GM19351 (cell line): ENCODE data around the gene EEFSEC.
"Not testable (repeated sequence)": the region's sequence is repeated elsewhere in the genome, so short reads cannot be mapped to it uniquely, and the experiment has no call there.

Experiments used
- ATAC-seq: cut with Tn5 transposase; IDR thresholded peaks from one replicate; pipeline ENCODE4 v1.9.1; 2021; ENCODE audit warnings: mild to moderate bottlenecking, moderate library complexity; ENCODE audit not compliant: unreplicated experiment

EEFSEC gene

GRCh38 chr3:128151758-128152274 lies 1.5 kb upstream of the EEFSEC start:
- ATAC-seq = no peak

DNA sequence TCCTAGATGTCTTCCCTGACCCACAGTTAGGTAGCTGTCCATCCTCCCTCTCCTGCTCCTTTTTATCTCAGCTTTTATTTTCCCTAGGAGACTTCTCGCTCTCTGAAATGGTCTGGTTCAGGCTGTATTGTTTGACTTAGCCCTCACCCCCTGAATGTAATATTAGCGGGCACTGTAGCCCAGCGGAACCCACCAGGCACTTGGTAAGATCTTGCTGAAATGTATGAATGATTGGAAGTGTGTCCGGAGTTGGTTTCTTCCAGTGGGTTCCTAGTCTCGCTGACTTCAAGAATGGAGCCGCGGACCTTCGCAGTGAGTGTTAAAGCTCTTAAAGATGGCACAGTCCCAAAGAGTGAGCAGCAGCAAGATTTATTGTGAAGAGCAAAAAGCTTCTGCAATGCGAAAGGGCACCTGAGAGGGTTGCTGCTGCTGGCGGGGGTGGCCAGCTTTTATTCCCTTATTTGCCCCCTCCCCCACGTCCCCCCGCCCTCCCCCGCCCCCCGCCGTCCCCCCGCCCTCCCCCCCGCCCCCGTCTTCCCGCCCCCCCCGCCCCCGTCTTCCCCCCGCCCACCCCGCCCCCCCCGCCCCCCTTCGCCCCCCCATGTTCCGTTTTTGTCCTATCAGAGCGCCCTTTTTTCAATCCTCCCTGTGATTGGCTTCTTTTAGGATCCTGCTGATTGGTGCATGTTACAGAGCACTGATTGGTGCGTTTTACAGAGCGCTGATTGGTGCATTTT lies 694 bp upstream of the EEFSEC start:
- peak; percentile 39 for ATAC-seq

GRCh38 chr3:128154354-128154753 lies 1.1 kb downstream of the EEFSEC start:
- ATAC-seq = not testable (repeated sequence)

DNA sequence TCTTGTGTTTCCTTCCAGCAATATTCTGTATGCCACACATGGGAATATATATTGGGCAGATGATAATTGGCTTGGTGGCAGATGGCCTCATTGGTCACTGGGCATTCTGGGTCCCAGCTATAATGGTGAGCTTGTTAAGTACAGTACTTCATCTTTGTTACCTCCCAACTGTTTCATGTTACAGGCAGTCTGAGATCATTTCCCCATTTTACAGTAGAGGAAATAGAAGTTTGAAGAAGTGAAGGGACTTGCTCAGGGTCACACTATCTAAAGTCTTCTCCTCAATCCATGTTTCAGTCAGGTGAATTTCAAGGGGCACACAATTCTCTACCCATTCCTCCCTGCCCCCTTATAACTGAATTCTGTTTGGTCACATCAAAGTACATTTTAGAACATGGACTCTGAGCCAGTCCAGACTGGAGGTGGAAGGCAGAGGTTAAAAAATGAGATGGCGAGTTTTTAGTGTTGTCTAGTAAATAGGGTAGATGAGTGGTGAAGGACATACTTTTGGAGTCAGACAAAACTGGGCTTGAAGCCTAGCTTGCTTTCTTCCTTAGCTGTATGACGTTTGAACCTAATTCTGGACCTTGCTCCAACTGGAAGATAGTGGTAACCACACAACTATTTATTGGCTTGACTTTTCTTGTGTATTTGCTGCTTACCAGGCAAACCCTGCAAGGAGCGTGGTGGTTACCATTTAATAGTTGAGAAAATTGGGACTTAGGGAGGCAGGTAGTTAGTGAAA lies 2.5 kb downstream of the EEFSEC start:
- no peak for ATAC-seq

GRCh38 chr3:128160661-128161060 lies 7.4 kb downstream of the EEFSEC start:
- no peak for ATAC-seq

DNA sequence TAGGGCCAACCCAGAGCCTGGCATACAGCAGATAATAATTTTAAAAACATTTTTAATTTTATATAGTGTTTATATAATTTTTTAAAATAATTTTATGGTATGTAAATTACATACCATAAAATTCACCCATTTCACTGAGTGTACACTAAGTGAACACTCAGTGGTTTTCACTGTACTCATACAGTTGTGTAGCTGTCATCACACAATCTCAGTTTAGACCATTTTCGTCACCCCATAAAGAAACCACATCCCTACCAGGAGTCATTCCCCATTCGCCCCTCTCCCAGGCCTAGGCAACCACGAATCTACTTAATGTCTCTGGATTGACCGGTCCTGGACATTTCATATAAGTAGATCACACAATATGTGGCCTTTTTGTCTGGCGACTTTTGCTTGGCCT lies 10.2 kb downstream of the EEFSEC start:
- no peak for ATAC-seq

GRCh38 chr3:128166971-128167453 lies 13.7 kb downstream of the EEFSEC start:
- ATAC-seq = no peak

- ATAC-seq = no peak
These were observed 14.3 kb downstream of the EEFSEC start for GRCh38 chr3:128167646-128167972.

GRCh38 chr3:128167973-128168674 lies 14.8 kb downstream of the EEFSEC start:
- ATAC-seq = no peak

DNA sequence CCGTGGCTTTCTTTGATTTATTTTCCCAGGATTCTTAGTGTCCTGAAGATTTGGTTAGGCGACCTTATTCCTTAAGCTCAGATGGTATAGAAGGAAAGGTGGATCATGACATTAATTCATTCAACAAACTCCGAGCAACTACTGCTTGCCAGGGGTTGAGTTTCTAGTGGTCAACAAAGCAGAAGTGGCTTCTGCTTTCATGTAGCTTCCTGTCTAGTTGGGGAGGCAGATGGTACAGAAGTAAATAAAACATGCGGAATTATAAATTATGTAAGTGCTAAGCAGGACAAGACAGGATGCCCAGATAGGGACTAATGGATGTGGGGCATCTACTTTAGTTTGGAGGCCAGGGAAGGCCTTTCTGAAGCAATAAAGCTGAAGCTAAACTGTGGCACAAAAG lies 15.6 kb downstream of the EEFSEC start:
- ATAC-seq = no peak

GRCh38 chr3:128170866-128171516 lies 17.7 kb downstream of the EEFSEC start:
- ATAC-seq = no peak

- no peak for ATAC-seq
These were observed 19.9 kb downstream of the EEFSEC start for GRCh38 chr3:128173200-128173599.

- no peak for ATAC-seq
These were observed 20.6 kb downstream of the EEFSEC start for GRCh38 chr3:128173849-128174248.

- ATAC-seq = no peak
These were observed 21.7 kb downstream of the EEFSEC start for GRCh38 chr3:128174675-128175590.

DNA sequence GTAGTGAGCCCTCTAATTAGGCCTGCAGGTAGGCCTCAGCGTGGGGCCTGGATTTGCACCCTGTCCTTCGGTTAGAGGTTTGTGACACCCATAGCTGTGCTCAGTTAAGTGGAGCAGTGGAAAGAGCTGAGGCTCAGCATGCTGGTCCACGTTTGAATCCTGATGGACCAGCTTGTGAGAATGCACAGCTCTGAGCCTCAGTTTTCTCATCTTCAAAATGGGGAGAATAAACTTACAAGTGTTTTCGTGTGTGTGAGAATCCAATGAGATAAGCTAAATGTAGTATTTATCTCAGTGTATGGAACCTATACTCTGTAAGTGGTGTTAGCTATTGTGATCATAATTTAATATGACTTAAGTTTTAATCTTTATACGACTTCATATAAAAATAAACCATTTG lies 22.5 kb downstream of the EEFSEC start:
- ATAC-seq = no peak

DNA sequence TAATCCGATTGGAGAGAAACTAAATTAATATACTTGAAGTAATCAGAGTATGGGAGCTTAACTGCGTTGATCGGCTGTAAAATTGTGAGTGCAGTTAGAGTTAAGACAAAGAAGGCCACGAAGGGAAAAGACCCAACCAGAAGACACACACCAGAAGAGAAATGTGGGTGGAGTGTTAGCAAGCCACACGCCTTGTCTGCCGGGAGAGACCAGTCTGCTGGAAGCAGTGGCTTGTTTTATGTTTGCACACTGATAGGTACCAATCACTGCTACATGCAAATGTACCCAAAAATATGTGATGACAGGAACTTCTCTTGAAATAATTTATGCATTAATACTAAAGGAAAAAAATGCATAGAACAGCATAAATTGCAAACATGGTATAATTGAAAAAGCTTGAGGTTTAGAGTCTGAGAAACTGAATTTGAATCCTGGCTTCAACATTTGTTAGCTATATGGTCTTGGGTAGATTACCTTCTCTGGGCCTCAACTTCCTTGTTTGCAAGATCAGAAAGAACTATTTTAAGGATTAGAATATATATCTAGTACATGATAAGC lies 23.1 kb downstream of the EEFSEC start:
- no peak for ATAC-seq

- ATAC-seq = no peak
These were observed 24.6 kb downstream of the EEFSEC start for GRCh38 chr3:128177865-128178264.

GRCh38 chr3:128178782-128179483 lies 25.7 kb downstream of the EEFSEC start:
- no peak for ATAC-seq

- no peak for ATAC-seq
These were observed 26.2 kb downstream of the EEFSEC start for GRCh38 chr3:128179484-128179819.
